Endothelial cell of umbilical vein (primary cell): ENCODE results near the gene TBC1D13. TPM values are rescaled to one million over a fixed set of nuclear protein-coding genes. Genes with fewer than 3 reads are reported as not detected.

Source experiments
- BruUV-seq: library from RNA; stranded (reverse); fragments of 400-500 nt; replicated peaks from 2 replicates; lab custom pipeline; 2021; lab: Mats Ljungman, UMichigan
- CTCF ChIA-PET: fragments of 300-600, 350-600 bp; sonication (Branson Sonifier 250); formaldehyde crosslinking; loops from one replicate; lab custom pipeline; 2021; ENCODE audit warnings: antibody characterized with exemption, inconsistent platforms; lab: Charles Lee
- POLR2A ChIA-PET: fragments of 300-600, 350-600 bp; sonication (Branson Sonifier 250); formaldehyde crosslinking; loops from one replicate; lab custom pipeline; 2021; ENCODE audit warnings: antibody characterized with exemption, inconsistent platforms; lab: Charles Lee
- DNase-seq: peaks from one replicate; pipeline ENCODE4 v3.0.0-alpha.2; 2011; ENCODE audit warnings: low read depth, low spot score
- FAIRE-seq: peaks from 2 replicates; lab custom pipeline; 2011; peaks lifted over from hg19 to GRCh38; lab: Jason Lieb, UNC
- H2AFZ ChIP-seq: 2 replicates; pipeline ENCODE4 v1.6.0; 2012; ENCODE audit warnings: low read depth, low read length, control low read depth, inconsistent platforms
- H3K27ac ChIP-seq: 2 replicates; pipeline ENCODE4 v1.5.1; 2011; ENCODE audit warnings: low read depth, mild to moderate bottlenecking, control low read depth, low read length, moderate library complexity; ENCODE audit not compliant: insufficient read depth
- H3K27me3 ChIP-seq, 2 experiments: 2 replicates each; pipeline versions ENCODE4 v1.6.0 to v1.6.1; 2011; ENCODE audit warnings: low read length in 2 of 2, mixed read lengths in 1 of 2; ENCODE audit not compliant: control insufficient read depth in 2 of 2, insufficient read depth in 2 of 2
- H3K36me3 ChIP-seq, 2 experiments: 2 replicates in 1 of 2; 3 replicates in 1 of 2; pipeline ENCODE4 v1.5.1; 2011; ENCODE audit warnings: low read length in 2 of 2, mild to moderate bottlenecking in 1 of 2, moderate library complexity in 1 of 2; ENCODE audit not compliant: control insufficient read depth in 2 of 2, insufficient read depth in 2 of 2; ENCODE audit errors: extremely low read depth in 1 of 2
- H3K4me1 ChIP-seq: 3 replicates; pipeline ENCODE4 v1.5.1; 2011; ENCODE audit warnings: mild to moderate bottlenecking, low read length; ENCODE audit not compliant: control insufficient read depth, insufficient read depth; ENCODE audit errors: extremely low read depth
- H3K4me2 ChIP-seq: 2 replicates; pipeline ENCODE4 v1.6.1; 2011; ENCODE audit warnings: low read length, control low read depth, mixed read lengths; ENCODE audit not compliant: insufficient read depth
- H3K4me3 ChIP-seq, 3 experiments: fragments of 200-600 bp in 1 of 3; sonication (generic), shearing (Covaris generic) in 1 of 3; replicated peaks in 1 of 3; 2 replicates each; pipeline ENCODE4 v1.5.1; 2011 to 2016; ENCODE audit warnings: control low read depth in 3 of 3, low read length in 3 of 3, mild to moderate bottlenecking in 2 of 3, inconsistent platforms in 1 of 3, low read depth in 1 of 3, moderate library complexity in 1 of 3; ENCODE audit not compliant: insufficient read depth in 1 of 3
- H3K79me2 ChIP-seq: 2 replicates; pipeline ENCODE4 v1.6.0; 2012; ENCODE audit warnings: low read length, inconsistent platforms; ENCODE audit not compliant: control insufficient read depth, insufficient read depth
- H3K9ac ChIP-seq: replicated peaks from 2 replicates; pipeline ENCODE3; 2011; ENCODE audit warnings: low read length, control low read depth; ENCODE audit not compliant: insufficient read depth; ENCODE audit errors: extremely low read depth
- H3K9me1 ChIP-seq: replicated peaks from 3 replicates; pipeline ENCODE4 v1.6.0; 2011; ENCODE audit warnings: mild to moderate bottlenecking, low read length; ENCODE audit not compliant: control insufficient read depth, insufficient read depth; ENCODE audit errors: extremely low read depth
- H3K9me3 ChIP-seq: replicated peaks from 2 replicates; pipeline ENCODE4 v1.5.1; 2012; ENCODE audit warnings: low read length, inconsistent platforms; ENCODE audit not compliant: control insufficient read depth, insufficient read depth
- H4K20me1 ChIP-seq: replicated peaks from 2 replicates; pipeline ENCODE3; 2011; ENCODE audit warnings: mild to moderate bottlenecking, low read length; ENCODE audit not compliant: control insufficient read depth, insufficient read depth; ENCODE audit errors: extremely low read depth
- EZH2 ChIP-seq: IDR thresholded peaks from 2 replicates; pipeline ENCODE4 v1.6.1; 2012; ENCODE audit warnings: borderline replicate concordance, low read depth, mild to moderate bottlenecking, moderate library complexity, low read length, inconsistent platforms; ENCODE audit not compliant: severe bottlenecking
- FOS ChIP-seq: IDR thresholded peaks from 2 replicates; pipeline ENCODE4 v1.6.1; 2011; ENCODE audit warnings: mild to moderate bottlenecking, low read length, moderate library complexity, borderline replicate concordance; ENCODE audit not compliant: insufficient read depth
- GATA2 ChIP-seq: IDR thresholded peaks from 2 replicates; pipeline ENCODE4 v1.7.0; 2011; ENCODE audit warnings: low read depth, mild to moderate bottlenecking, moderate library complexity, mixed read lengths, low read length; ENCODE audit not compliant: insufficient read length, insufficient read depth
- JUN ChIP-seq: IDR thresholded peaks from 2 replicates; pipeline ENCODE4 v1.6.1; 2011; ENCODE audit warnings: borderline replicate concordance, low read depth; ENCODE audit not compliant: insufficient read length, insufficient read depth
- MYC ChIP-seq: IDR thresholded peaks from one replicate; pipeline ENCODE4 v1.6.1; 2011; ENCODE audit warnings: mild to moderate bottlenecking, low read depth, low read length
- POLR2A ChIP-seq: IDR thresholded peaks from 2 replicates; pipeline ENCODE4 v1.6.1; 2012; ENCODE audit warnings: low read depth, mild to moderate bottlenecking, control low read depth, low read length
- POLR2AphosphoS5 ChIP-seq: IDR thresholded peaks from 2 replicates; pipeline ENCODE4 v1.6.1; 2012; ENCODE audit warnings: low read depth, mild to moderate bottlenecking, control low read depth, low read length, moderate library complexity; ENCODE audit not compliant: insufficient read depth
- dilution Hi-C: fragments of 300-500 bp; cut with MboI; formaldehyde crosslinking; loops from one replicate; pipeline ENCODE4 v1.15.0; 2019; ENCODE audit warnings: low sequenced_read_pairs; ENCODE audit not compliant: extremely low pct_ligation_motif_present
- intact Hi-C: fragments of 100-400 bp; cut with micrococcal nuclease; formaldehyde crosslinking; loops from one replicate; pipeline ENCODE4 v1.10.0; 2022
- polyA plus RNA-seq, 4 experiments: library from polyadenylated mRNA; depleted of rRNA in 3 of 4; stranded (reverse) in 3 of 4; unstranded in 1 of 4; fragments of >200 nt; gene quantifications; 2 replicates each; pipeline versions ENCODE4 v1.2.1 to v1.2.3, GENCODE V29; 2011 to 2012; ENCODE audit warnings: missing spikeins in 1 of 4
- total RNA-seq: library from RNA; stranded (reverse); gene quantifications from 2 replicates; pipeline ENCODE4 v1.2.3, GENCODE V29; 2021
- TF ChIP-seq, protein P1 (sequence below), 2 donors: IDR thresholded peaks; 1 replicate in 1 of 2; 2 replicates in 1 of 2; pipeline ENCODE4 v1.5.1; 2011; ENCODE audit warnings: low read length in 2 of 2, mild to moderate bottlenecking in 2 of 2, moderate library complexity in 2 of 2, control low read depth in 1 of 2, inconsistent platforms in 1 of 2, low read depth in 1 of 2; ENCODE audit not compliant: insufficient read depth in 1 of 2; ENCODE audit errors: extremely low read depth in 1 of 2
- TF ChIP-seq, protein P2 (sequence below): IDR thresholded peaks from 2 replicates; pipeline ENCODE4 v1.6.1; 2011; ENCODE audit not compliant: insufficient read depth, insufficient read length

The TBC1D13 gene
- total and polyA plus RNA-seq, 2 donors (not counting 3 experiments of a cell fraction or from before 2014, with no cell fraction given) = 35.1 to 41.9 TPM

DNA sequence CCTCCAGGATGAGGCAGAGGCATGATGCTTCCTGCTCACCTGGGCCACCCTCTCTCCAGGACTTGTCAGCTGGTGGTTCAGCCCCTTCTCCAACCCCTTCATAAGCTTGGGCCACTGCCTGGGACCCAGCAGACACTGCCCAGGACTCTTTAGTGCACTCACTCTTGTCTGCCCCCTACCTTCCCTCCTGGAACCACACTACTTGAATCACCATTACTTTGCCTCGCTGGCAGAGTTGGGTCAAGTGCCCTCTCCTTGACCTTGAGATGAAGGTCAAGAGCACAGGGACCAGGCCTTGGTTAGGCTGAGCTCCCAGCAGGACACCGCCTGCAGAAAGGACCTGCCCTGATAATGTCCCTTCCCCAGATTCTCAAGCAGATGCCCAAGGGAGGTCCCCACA is 22.8 kb downstream of the TBC1D13 start:
- H3K9me3 ChIP-seq = no peaks in the 10 kb centered on the region
- POLR2A ChIA-PET = interaction anchor here (1.3 kb wide), 1 partner anchor 8 kb away, joined by 3 read pairs; the partner anchor contains the start of gene ENDOG
- no peak overlapping the region for H3K9ac ChIP-seq
- H3K79me2 ChIP-seq = no peaks in the 10 kb centered on the region
- no peaks in the 10 kb centered on the region for H3K4me1 ChIP-seq
- H3K27ac ChIP-seq = no peak overlapping the region
- H3K4me2 ChIP-seq = no peak overlapping the region
- TSS peak; percentile 29 for BruUV-seq
- no peak for FAIRE-seq
- no peaks in the 10 kb centered on the region for H3K27me3 ChIP-seq
- H3K9me1 ChIP-seq = no peaks in the 10 kb centered on the region
- CTCF ChIA-PET = interaction anchor here (1.2 to 2.1 kb wide), 3 partner anchors 9 to 10 kb away, joined by 4 to 13 read pairs (median 4); partner anchors contain the start of gene ENDOG
- dilution Hi-C loops = no loop called here
- peaks cover 6 to 24% of the 10 kb centered on the region in 2 experiments for H3K36me3 ChIP-seq
- no peak overlapping the region for H3K4me3 ChIP-seq
- DNase-seq = no peak
- intact Hi-C loops = no loop called here
- no peak for TF ChIP-seq POLR2AphosphoS5
- TF ChIP-seq MYC = no peak
- TF ChIP-seq FOS = no peak
- TF ChIP-seq EZH2 = no peak
- TF ChIP-seq POLR2A = no peak
- no peak for TF ChIP-seq JUN
- no peak for TF ChIP-seq GATA2
- TF ChIP-seq, protein P1, sequence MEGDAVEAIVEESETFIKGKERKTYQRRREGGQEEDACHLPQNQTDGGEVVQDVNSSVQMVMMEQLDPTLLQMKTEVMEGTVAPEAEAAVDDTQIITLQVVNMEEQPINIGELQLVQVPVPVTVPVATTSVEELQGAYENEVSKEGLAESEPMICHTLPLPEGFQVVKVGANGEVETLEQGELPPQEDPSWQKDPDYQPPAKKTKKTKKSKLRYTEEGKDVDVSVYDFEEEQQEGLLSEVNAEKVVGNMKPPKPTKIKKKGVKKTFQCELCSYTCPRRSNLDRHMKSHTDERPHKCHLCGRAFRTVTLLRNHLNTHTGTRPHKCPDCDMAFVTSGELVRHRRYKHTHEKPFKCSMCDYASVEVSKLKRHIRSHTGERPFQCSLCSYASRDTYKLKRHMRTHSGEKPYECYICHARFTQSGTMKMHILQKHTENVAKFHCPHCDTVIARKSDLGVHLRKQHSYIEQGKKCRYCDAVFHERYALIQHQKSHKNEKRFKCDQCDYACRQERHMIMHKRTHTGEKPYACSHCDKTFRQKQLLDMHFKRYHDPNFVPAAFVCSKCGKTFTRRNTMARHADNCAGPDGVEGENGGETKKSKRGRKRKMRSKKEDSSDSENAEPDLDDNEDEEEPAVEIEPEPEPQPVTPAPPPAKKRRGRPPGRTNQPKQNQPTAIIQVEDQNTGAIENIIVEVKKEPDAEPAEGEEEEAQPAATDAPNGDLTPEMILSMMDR (IDR thresholded peaks at IDR 0.05; ENCODE audit: extremely low read depth in 1 of 2, insufficient read depth in 1 of 2, low read depth in 1 of 2, low read length in 2 of 2) = no peak
- TF ChIP-seq, protein P2, sequence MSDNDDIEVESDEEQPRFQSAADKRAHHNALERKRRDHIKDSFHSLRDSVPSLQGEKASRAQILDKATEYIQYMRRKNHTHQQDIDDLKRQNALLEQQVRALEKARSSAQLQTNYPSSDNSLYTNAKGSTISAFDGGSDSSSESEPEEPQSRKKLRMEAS = no peak
- H4K20me1 ChIP-seq = no peaks in the 10 kb centered on the region
- no peak overlapping the region for H2AFZ ChIP-seq
